SW 1271 (cell line): ENCODE results near the gene CPNE6.
A peak's percentile ranks its signal among the peaks of the same experiment; 100 is the strongest.
"Not testable (repeated sequence)": the region's sequence is repeated elsewhere in the genome, so short reads cannot be mapped to it uniquely, and the experiment has no call there.

Experiments
- DNase-seq, 2 experiments: peaks; one replicate each; lab custom pipeline; 2025; lab: John Stamatoyannopoulos, UW

CPNE6 gene

DNA sequence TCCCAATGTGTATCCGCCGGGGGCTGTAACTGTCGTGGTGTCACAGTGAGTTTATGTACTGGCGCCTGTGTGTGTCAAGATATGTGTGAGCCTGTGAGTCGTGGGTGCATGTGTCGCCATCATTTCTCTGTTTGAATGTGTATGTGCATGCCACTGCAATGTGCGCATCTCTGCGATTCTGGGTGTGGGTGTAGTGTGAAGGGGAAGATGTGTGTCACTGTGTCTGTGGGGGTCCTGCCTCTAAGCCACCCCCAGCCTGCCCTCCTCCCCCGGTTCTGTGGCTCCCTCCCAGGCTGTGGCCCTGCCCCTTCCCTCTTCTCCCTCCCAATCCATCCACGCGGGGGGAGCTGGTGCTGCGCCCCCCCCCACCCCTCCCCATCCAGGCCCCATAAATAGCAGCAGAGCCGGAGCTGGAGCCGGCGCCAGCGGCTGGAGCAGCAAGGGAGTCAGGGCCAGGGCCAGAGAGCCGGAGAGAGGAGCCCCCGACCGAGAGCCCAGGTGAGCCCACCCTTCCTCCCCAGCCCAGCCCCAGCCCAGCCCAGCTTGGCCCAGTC is at the start of gene CPNE6:
Gene CPNE6 (plus strand): TSS at position 419 of the 554 bp plus-strand sequence. CDS start 1,375 bp downstream, outside the sequence.
- no peak for DNase-seq

DNA sequence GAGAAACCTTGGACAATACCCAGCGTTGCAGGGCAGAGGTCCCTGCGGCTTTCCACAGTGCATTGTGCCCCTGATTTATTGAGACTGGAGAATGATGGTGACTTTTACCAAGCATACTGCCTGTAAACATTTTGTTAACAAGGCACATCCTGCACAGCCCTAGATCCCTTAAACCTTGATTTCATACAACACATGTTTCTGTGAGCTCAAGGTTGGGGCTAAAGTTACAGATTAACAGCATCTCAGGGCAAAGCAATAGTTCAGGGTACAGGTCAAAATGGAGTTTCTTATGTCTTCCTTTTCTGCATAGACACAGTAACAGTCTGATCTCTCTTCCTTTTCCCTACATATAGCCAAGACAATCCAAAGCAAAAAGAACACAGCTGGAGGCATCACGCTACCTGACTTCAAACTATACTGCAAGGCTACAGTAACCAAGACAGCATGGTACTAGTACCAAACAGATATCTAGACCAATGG is 46.4 kb upstream of the CPNE6 start:
- DNase-seq, result not testable (repeated sequence)

DNA sequence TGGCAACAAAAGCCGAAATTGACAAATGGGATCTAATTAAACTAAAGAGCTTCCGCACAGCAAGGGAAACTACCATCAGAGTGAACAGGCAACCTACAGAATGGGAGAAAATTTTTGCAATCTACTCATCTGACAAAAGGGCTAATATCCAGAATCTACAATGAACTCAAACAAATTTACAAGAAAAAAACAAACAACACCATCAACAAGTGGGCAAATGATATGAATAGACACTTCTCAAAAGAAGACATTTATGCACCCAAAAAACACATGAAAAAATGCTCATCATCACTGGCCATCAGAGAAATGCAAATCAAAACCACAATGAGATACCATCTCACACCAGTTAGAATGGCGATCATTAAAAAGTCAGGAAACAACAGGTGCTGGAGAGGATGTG is 41.7 kb upstream of the CPNE6 start:
- DNase-seq, result not testable (repeated sequence)

DNA sequence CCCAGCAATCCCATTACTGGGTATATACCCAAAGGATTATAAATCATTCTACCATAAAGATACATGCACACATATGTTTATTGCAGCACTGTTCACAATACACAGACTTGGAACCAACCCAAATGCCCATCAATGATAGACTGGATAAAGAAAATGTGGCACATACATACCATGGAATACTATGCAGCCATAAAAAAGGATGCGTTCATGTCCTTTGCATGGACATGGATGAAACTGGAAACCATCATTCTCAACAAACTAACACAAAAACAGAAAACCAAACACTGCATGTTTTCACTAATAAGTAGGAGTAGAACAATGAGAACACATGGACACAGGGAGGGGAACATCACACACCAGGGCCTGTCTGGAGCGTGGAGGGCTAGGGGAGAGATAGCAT is 40.0 kb upstream of the CPNE6 start:
- DNase-seq, result not testable (repeated sequence)

DNA sequence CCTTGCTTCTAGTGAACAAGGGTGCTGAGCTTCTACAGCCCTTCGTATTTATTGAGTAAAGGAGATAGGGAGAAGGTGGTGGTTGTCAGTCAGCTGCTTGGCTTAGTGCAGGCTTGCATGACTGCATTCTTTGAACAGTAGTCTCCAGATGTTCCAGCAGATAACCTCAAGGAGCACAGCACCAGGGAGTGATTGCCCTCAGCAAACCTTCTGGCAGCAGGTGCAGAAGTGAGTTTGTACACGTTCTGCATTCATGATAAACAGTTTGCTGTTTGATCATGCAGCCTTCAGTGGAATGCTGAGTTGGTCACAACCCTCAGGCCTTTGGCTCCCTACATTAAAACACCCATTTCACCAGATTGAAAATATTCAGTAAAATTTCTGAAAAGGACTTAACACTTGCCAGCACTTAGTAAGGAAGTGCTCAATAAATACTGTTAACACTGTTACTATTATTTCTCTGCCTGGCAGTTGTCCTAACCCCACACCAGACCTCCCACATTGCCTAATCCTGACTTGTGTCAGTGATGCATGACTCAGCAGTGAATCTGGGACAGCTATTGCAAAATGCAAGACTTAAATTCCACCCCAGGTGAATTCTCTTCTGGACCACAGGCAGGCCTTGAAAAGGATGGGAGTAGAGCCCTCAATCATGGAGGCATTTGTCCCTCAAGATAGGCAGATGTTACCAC is 38.5 kb upstream of the CPNE6 start:
- DNase-seq, result no peak

DNA sequence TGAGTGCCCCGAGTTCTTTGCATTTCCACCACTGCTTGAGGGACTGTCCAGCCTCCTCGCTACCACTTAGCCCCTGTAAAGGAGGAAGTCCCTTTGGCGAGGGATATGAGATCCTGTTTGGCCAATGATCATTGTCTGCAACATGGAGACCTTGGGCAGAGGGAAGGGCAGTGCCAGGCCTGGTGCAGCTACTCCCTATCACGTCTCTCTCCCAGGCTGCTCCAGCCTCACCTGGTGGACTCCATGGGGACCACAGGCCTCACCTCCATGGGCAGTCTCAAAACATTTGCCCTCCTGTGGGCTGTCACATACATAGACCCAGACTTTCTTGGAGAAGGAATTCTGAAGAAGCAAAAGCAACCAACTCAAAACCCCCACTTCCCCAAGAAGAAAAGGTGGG is 35.6 kb upstream of the CPNE6 start:
- DNase-seq, result not testable (repeated sequence)

DNA sequence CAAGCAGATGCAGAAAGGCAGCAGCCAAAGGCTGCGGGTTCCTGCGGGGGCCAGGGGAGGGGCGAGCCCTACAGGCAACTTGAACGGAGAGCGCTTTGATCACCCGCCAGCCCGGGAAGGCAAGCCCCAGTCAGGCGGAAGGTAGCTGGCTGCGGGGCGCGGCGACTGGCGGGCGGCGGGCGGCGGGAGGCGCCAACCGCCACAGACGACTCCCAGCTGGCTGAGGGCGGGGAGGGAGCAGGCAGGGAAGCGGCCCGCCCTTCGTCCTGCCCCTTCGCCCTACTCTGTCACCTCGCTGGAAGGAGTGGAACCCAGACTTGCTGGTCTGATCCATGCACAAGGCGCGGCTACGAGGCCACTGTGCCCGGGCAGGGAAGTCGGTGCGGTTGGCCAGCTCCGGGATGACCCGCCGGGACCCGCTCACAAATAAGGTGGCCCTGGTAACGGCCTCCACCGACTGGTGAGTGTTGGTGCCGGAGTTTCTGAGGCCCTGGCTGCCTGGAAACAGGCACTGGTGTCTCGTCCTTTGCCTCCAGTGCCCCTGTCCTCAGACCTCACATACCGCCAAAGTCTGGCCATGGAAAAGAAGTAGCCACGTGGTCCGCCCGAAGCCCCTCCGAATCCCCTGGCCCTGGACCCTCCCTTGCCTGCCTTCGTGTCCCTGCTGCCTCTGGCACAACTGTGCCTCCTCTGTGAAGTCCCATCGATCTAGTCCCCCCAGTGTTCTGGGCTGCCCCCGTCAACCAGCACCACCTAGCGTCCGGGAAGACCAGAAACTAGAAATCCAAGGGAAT is 35.0 kb upstream of the CPNE6 start:
- peak; percentile 36 to 81 for DNase-seq

DNA sequence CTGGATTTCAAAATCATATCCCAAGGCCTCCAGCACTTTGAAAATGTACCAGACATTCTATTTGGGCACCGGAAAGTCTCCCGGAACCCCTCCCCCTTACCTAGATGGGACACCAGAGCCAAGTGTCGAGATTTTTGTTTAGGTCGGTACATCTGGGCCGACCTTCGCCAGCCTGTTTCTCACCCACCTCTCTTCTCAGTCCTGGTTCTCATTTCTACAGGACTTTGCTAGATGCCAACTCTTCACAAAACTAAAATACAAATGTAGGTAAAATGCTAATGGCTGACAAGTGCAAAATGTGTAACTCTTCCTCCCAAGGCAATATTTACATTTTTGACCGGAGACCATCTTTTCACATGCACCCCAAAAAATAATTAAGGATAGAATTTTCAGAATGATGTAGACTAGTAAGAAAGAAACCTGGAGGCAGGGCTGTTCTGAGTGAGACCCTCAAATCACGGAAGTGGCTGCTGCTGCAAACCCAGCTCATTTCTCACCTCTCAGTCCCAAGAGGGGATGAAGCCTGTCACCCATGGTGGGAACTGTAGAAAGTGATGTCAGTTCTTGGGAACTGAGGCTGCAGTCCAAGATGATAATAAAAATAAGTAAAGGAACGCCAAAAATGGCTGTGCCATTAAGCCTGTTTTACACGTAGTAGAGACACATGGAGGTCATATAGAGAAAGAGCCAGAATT is 34.3 kb upstream of the CPNE6 start:
- DNase-seq, result not testable (repeated sequence)

DNA sequence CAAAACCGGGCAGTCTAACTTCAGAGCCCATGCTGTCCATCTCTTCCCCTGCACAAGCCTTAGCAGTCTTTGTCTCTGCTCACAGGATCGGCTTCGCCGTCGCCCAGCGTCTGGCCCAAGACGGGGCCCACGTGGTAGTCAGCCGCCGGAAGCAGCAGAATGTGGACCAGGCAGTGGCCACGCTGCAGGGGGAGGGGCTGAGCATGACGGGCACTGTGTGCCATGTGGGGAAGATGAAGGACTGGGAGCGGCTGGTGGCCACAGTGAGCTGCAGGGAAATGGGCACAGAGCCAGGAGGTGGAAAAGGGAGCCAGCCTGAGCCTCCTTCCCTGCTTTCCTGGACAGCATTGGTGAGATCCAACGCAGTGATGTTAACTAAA is 33.7 kb upstream of the CPNE6 start:
- DNase-seq, result no peak

DNA sequence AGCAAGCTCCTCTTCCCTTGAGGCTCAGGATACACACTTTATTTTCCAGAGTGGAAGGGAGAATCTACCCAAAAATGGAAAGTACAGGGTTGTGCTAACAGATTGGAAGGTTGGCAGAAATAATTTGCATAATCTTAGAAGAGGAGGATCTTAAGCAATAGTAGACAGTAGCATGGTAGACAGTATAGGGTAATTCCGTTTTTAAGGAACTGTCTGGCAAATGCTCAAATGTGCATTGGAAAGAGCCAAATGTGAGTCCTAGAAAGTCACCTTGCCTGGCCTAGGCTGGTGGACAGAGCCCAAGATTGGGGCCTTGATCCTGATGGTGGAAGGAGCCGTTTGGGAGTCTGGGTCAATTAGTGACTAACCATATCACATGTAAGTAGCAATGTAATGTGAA is 32.7 kb upstream of the CPNE6 start:
- no peak for DNase-seq

DNA sequence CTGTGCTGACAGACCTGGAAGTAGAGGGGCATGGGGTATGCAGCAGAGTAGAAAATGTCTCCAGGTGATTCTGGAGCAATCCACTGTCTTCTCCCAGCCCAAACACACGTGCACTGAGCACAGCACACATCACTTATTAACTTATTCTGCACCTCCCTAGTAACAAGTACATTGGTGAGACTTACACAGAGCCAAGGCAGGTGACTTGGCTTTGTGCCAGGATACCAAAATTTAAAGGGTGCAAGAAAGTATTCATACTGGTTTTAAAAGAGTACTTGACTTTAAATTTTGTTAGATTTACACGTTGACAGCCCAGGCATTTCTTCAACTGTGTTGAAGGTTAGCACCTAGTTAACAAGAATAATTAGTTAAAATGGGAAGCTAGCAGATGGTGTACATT is 30.7 kb upstream of the CPNE6 start:
- DNase-seq, result no peak

DNA sequence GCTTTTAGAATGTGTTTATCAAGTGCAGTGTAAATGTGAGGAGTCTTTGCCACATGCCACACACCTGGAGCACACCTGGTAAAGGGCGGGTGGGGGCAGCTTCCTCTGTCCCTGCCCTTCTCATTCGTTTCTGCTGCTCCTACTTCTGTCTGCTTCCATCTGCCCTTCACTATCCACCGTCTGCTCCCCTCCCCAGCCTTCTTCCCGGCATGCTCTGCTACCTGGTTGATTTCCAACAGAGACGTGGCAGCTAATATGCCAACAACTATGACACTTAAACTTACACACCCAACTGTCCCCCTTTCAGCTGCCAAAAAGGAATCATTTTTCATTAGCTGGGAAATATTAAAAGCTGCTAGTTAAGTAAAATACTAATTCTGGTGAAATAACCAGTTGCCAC is 28.6 kb upstream of the CPNE6 start:
- no peak for DNase-seq

DNA sequence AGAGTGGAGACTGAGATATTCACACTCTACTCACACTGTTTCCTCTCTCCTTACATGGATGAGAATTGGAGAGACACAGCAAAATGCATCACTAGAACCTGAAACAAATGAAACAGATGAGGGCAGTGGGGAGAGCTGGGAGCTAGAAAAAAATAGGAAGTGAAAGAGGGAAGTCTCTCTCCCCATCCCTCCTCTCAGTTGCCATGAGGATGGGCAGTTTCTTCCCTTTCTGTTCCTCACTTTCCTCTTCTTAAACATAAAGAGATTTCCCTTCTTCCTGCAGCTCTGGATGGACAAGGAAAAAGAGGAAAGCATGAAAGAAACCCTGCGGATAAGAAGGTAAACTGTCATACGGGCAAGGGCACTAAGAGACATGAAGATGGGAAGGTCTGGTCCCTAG is 22.4 kb upstream of the CPNE6 start:
- DNase-seq, result not testable (repeated sequence)

DNA sequence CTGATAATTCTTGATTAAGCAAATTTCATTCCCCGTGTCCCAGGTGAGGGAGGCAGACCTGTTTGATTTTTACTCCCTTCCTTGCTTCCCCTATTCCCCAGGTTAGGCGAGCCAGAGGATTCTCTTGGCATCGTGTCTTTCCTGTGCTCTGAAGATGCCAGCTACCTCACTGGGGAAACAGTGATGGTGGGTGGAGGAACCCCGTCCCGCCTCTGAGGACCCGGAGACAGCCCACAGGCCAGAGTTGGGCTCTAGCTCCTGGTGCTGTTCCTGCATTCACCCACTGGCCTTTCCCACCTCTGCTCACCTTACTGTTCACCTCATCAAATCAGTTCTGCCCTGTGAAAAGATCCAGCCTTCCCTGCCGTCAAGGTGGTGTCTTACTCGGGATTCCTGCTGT is 20.6 kb upstream of the CPNE6 start:
- not testable (repeated sequence) for DNase-seq

DNA sequence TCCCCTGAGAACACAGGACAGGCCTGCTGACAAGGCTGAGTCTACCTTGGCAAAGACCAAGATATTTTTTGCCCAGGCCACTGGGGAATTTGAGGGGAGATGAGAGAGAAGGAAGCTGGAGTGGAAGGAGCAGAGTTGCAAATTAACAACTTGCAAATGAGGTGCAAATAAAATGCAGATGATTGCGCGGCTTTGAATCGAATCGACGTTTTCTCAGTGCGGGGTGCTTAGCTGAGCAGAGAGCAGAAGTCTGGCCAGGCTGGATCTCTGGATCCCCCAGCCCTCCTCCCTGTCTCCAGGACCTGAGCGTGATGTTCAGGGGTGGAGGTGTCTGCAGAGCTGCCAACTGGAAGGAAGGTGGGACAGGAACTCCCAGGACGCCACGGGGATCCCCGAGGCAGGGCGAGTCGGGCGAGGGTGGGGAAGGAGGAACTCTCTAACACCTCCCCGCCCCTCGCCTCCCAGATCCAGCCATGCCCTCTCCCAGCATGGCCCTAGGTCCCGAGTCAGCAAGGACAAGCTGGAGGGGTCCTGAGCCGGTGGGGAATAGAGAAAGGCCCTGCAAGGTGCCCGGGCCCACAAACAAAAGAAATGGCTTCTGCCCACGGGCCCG is 20.1 kb upstream of the CPNE6 start:
- DNase-seq, result no peak

DNA sequence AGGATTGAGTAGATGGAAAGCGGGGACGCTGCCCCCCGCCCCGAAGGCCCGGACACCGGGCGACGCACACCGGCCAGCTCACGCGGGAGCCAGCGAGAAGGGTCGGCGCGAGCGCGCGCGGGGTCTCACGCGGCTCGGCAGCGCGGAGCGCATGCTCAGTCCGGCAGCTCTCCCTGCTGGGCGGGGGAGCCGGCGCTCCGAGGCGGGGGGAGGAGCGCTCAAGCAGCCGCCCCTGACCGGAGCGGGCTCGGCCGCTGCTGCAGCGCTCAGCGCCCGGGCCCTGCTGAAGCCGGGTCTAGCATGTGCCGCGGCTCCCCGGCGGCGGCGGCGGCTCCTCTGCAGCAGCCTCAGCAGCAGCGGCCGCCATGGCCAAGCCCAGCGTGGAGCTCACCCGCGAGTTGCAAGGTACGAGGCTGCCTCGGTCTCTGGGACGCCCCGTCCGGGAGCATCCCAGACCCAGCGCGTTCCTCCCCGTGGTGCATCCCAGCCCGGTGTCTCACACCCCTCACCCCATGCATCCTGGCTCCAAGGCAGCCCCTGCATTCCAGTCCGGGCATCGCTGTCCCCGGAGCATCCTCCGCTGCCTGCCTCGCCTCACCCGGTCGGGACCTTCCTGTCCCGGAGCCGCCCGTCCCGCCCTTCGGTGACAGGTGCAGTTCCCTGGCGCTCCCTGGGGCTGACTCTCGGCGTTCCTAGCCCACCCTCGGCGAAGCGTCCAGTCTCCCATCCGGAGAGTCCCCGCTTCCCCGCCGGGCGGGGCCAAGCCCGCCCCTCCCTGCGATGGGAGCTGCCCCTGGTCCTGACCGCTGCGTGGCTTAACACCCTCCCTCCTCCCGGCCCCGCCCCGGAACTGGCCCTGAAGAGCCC is 19.3 kb upstream of the CPNE6 start, which contains the start of gene CARMIL3:
Gene CARMIL3 (plus strand): TSS at position 221 of the 867 bp plus-strand sequence. CDS start 145 bp downstream, at position 366.
- DNase-seq, result peak; percentile 14 to 18

DNA sequence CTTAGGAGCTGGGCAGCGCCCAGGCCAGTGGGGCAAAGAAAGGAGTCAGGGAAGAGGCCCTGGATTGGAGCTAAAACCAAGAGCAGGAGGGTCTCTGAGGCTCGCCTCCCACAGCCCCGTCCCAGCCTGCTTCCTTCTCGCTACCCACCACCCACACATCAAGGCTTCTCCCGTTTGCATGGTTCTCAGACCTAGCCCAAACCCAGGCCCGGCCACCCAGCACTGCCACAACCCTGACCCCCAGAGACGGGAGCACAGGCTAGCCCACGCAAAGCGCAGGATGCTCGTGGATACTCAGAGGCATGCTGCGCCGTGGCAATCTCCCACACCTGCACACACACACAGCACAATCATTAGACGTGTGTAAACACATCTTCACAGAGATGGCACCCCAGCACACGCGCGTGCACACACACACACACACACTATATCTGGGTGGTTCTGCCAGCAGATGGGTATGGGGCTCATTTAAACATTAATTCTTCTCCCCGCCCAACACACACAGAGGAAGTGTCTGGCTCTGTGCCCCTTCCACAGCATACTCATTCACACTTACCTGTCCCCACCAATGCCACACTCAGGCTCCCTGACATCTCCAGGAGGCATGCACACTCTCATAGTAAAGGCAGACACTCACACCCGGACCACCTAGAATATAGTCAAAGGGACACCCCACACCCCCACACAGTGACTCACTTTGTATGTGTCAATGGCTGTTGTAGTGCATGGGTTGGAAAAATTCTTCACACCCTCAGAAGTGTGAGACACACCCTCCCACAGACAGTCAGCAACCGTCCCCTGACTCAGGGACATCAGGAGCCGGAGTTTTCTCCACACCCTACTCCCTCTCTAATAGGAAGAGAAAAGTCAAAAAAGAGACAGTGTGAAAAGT is 18.5 kb upstream of the CPNE6 start:
- DNase-seq, result no peak

DNA sequence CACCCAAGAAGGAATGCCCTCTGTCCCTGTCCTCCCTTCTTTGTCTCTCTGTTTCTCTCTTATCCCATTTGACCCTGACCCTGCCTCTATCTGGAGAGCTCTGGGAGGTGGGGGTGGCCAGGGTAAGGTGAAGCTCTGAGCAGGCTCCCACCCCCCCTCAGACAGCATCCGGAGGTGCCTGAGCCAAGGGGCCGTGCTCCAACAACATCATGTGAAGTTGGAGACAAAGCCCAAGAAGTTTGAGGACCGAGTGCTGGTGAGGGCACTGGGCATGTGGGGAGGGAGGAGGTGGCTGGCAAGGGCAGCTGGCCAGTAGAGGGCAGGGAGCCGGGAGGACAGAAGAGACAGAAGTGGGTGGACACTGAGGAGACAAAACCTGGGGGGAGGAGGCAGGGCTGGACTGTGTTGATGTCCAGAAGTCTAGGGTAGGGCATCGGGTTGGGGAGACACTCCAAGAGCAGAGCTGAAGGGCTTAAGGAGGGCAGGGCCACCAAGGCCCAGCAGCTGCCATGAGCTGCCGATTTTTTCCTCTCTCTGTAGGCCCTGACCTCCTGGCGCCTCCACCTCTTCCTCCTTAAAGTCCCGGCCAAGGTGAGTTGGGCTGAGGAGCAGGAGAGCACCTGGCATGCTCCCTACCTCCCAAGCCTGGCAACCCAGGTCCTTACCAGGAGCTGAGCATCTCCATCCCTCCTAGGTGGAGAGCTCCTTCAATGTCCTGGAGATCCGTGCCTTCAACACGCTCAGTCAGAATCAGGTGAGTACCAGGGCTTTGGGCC is 17.6 kb upstream of the CPNE6 start:
- no peak for DNase-seq

DNA sequence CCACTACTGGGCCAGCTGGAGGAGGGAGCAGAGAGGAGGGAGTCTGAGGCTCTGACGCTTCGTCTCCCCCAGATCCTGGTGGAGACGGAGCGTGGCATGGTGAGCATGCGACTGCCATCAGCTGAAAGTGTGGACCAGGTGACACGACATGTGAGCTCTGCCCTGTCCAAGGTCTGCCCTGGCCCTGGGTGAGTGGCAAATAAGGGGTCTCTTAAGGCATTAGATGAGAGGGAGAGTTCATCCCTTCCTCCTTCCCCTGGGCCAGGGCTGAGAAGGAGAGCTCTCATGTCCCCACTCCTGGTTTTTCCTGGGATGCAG is 17.1 kb upstream of the CPNE6 start:
- no peak for DNase-seq
